Measurements from ENCODE around the gene DLG2. TPM values are rescaled to one million over a fixed set of nuclear protein-coding genes. Genes with fewer than 3 reads are reported as not detected.
"Not testable (repeated sequence)": the region's sequence is repeated elsewhere in the genome, so short reads cannot be mapped to it uniquely, and the experiment has no call there.

Gene DLG2
- total RNA-seq, 1 donor from 2014 or later, result 0.17 TPM

GRCh38 chr11:85407648-85408047 lies 219.5 kb downstream of the DLG2 start:
- TF ChIP-seq CTCF (conservative IDR thresholded peaks at IDR 0.05; ENCODE audit: low read depth, low read length), result no peak
- DNase-seq (ENCODE audit: low read depth), result no peak
- no peak overlapping the region for H3K4me3 ChIP-seq (ENCODE audit: low read depth, low read length)

- no peak for DNase-seq (ENCODE audit: low read depth)
- no peak for TF ChIP-seq CTCF (conservative IDR thresholded peaks at IDR 0.05; ENCODE audit: low read depth, low read length)
- H3K4me3 ChIP-seq (ENCODE audit: low read depth, low read length), result no peak overlapping the region
Observed at GRCh38 chr11:85406841-85407240, 220.3 kb downstream of the DLG2 start.

GRCh38 chr11:85406316-85406715 lies 220.8 kb downstream of the DLG2 start:
- no peak for DNase-seq (ENCODE audit: low read depth)
- TF ChIP-seq CTCF (conservative IDR thresholded peaks at IDR 0.05; ENCODE audit: low read depth, low read length), result no peak
- no peak overlapping the region for H3K4me3 ChIP-seq (ENCODE audit: low read depth, low read length)

GRCh38 chr11:85395515-85396055 lies 231.6 kb downstream of the DLG2 start:
- not testable (repeated sequence) for DNase-seq (ENCODE audit: low read depth); H3K4me3 ChIP-seq (ENCODE audit: low read depth, low read length)

- TF ChIP-seq CTCF (conservative IDR thresholded peaks at IDR 0.05; ENCODE audit: low read depth, low read length), result no peak
- no peak for DNase-seq (ENCODE audit: low read depth)
- H3K4me3 ChIP-seq (ENCODE audit: low read depth, low read length), result no peak overlapping the region
Observed at GRCh38 chr11:85394283-85394682, 232.9 kb downstream of the DLG2 start.

- TF ChIP-seq CTCF (conservative IDR thresholded peaks at IDR 0.05; ENCODE audit: low read depth, low read length), result no peak
- H3K4me3 ChIP-seq (ENCODE audit: low read depth, low read length), result no peak overlapping the region
- DNase-seq (ENCODE audit: low read depth), result no peak
Observed at GRCh38 chr11:85391141-85391540, 236.0 kb downstream of the DLG2 start.

GRCh38 chr11:85385547-85385946 lies 241.6 kb downstream of the DLG2 start:
- no peak overlapping the region for H3K4me3 ChIP-seq (ENCODE audit: low read depth, low read length)
- TF ChIP-seq CTCF (conservative IDR thresholded peaks at IDR 0.05; ENCODE audit: low read depth, low read length), result no peak
- DNase-seq (ENCODE audit: low read depth), result no peak

All from epithelial cell of proximal tubule (primary cell).